ENCODE measurements around the gene ARHGAP18. TPM values are rescaled to one million over a fixed set of nuclear protein-coding genes. Genes with fewer than 3 reads are reported as not detected.

Gene ARHGAP18
- total RNA-seq, 1 donor from 2014 or later, result 3.9 TPM

DNA sequence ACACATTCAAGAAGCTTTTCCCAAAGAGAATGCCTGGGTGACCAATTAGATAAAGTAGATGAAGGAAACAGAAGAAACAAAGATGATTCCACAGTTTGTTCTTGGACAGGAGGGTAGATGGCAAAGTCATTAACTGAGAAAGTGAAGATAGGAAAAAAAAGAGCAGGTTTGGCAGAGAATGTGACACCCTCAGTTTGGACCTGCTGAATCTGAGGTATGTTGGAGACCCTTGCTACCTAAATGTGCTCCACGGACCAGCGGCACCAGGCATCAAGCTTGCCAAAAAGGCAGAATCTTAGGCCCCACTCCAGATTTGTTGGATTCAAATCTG, 49.7 kb downstream of the ARHGAP18 start:
- H3K27me3 Mint-ChIP-seq (ENCODE audit: insufficient read depth, low read depth), result peaks cover 3% of the 10 kb centered on the region
- H3K27ac Mint-ChIP-seq, result no peak overlapping the region
- TF ChIP-seq EZH2 (IDR thresholded peaks at IDR 0.05) (no peak), EZH2phosphoT487 (IDR thresholded peaks at IDR 0.05) (no peak)
- TF ChIP-seq, protein P1, sequence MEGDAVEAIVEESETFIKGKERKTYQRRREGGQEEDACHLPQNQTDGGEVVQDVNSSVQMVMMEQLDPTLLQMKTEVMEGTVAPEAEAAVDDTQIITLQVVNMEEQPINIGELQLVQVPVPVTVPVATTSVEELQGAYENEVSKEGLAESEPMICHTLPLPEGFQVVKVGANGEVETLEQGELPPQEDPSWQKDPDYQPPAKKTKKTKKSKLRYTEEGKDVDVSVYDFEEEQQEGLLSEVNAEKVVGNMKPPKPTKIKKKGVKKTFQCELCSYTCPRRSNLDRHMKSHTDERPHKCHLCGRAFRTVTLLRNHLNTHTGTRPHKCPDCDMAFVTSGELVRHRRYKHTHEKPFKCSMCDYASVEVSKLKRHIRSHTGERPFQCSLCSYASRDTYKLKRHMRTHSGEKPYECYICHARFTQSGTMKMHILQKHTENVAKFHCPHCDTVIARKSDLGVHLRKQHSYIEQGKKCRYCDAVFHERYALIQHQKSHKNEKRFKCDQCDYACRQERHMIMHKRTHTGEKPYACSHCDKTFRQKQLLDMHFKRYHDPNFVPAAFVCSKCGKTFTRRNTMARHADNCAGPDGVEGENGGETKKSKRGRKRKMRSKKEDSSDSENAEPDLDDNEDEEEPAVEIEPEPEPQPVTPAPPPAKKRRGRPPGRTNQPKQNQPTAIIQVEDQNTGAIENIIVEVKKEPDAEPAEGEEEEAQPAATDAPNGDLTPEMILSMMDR (IDR thresholded peaks at IDR 0.05), result no peak
- H3F3A ChIP-seq (ENCODE audit: low read depth), result no peaks in the 10 kb centered on the region
- H3K4me1 ChIP-seq, result peaks cover 3% of the 10 kb centered on the region
- DNase-seq (ENCODE audit: low spot score), result no peak
- no peaks in the 10 kb centered on the region for H4K20me1 ChIP-seq (ENCODE audit: low read depth)
- H2AFZ ChIP-seq (replicated peaks), result peak overlapping the region; percentile 14
- H3K79me2 ChIP-seq (ENCODE audit: low read depth), result no peaks in the 10 kb centered on the region
- no peak overlapping the region for H3K4me3 ChIP-seq
- H3K9ac ChIP-seq, result no peak overlapping the region
- no peak overlapping the region for H3K4me2 ChIP-seq
- no peaks in the 10 kb centered on the region for H3K27me3 ChIP-seq
- H3K27ac ChIP-seq, result no peak overlapping the region
- H3K9me3 Mint-ChIP-seq, result no peaks in the 10 kb centered on the region
- H3K9me3 ChIP-seq (ENCODE audit: low read depth), result no peaks in the 10 kb centered on the region
- H3K36me3 Mint-ChIP-seq, result no peaks in the 10 kb centered on the region
- H3K36me3 ChIP-seq, result no peaks in the 10 kb centered on the region
- peaks cover 21% of the 10 kb centered on the region for H3K4me1 Mint-ChIP-seq
- H3K4me3 Mint-ChIP-seq, result no peak overlapping the region

DNA sequence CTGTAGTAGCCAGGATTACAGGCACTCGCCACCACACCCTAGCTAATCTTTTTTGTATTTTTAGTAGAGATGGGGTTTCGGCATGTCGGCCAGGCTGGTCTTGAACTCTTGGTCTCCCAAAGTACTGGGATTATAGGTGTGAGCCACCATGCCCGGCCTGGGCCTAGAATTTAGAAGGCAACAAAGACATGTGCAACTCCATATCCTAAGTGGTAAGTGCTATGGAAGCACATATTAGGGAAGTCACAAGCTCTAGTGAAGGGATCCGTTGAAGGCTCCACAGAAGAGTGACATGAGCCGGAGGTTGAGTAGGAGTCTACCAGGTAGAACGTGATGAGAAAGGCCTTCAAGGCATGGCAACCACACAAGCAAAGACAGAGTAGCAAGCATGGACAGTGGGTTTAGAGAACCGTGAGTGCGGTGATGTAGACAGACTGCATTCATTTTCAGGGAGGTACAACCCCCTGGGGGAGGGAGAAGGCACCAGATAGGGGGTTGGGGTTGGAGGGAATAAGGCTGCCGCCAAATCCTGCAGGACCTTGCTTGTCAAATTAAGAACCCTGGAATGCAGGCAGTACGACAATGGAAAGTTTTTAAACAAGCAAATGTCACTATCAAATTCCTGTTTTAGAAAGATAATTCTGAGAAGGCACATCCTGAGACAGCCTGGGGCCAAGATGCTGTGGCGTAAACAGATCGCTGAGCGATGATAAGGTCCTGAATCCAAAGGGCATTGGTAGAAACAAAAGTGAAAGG, 50.2 kb downstream of the ARHGAP18 start:
- H3K9me3 Mint-ChIP-seq, result no peaks in the 10 kb centered on the region
- no peak overlapping the region for H3K27ac Mint-ChIP-seq

DNA sequence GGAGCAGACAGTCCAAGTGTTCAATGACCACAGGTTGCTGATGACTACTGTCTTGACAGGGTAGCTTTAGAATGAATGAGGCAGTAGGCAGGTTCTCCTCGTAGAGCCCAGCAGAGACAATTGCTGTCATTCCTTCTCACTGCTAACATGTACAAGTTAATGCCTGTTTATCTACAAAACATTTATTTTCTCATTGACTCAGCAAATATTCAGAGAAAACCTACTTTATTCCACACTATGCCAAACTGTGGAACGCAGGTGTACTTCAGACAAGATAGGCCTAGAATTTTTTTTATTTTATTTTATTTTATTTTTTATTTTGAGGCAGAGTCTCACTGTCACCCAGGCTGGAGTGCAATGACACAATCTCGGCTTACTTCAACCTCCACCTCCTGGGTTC, 50.8 kb downstream of the ARHGAP18 start:
- peaks cover 3% of the 10 kb centered on the region for H3K4me1 ChIP-seq
- H2AFZ ChIP-seq (replicated peaks), result no peak overlapping the region
- no peak overlapping the region for H3K4me2 ChIP-seq
- H4K20me1 ChIP-seq (ENCODE audit: low read depth), result no peaks in the 10 kb centered on the region
- peaks cover 3% of the 10 kb centered on the region for H3K27me3 Mint-ChIP-seq (ENCODE audit: insufficient read depth, low read depth)
- H3K4me3 ChIP-seq, result no peak overlapping the region
- no peaks in the 10 kb centered on the region for H3K36me3 Mint-ChIP-seq
- no peaks in the 10 kb centered on the region for H3K79me2 ChIP-seq (ENCODE audit: low read depth)
- no peak for DNase-seq (ENCODE audit: low spot score)
- H3K4me1 Mint-ChIP-seq, result peaks cover 21% of the 10 kb centered on the region
- TF ChIP-seq EZH2phosphoT487 (IDR thresholded peaks at IDR 0.05) (no peak), EZH2 (IDR thresholded peaks at IDR 0.05) (no peak)
- TF ChIP-seq, protein P1 (IDR thresholded peaks at IDR 0.05), result no peak
- no peaks in the 10 kb centered on the region for H3K36me3 ChIP-seq
- H3K9ac ChIP-seq, result no peak overlapping the region
- H3K9me3 Mint-ChIP-seq, result no peaks in the 10 kb centered on the region
- no peak overlapping the region for H3K4me3 Mint-ChIP-seq
- H3K9me3 ChIP-seq (ENCODE audit: low read depth), result no peaks in the 10 kb centered on the region
- no peaks in the 10 kb centered on the region for H3F3A ChIP-seq (ENCODE audit: low read depth)
- H3K27me3 ChIP-seq, result no peaks in the 10 kb centered on the region
- no peak overlapping the region for H3K27ac Mint-ChIP-seq
- H3K27ac ChIP-seq, result no peak overlapping the region

More for the DNA sequence above, 50.2 kb downstream of the ARHGAP18 start:
- Histone ChIP-seq H3K4me3 (no peak overlapping the region), H3K9ac (no peak overlapping the region), H3K4me2 (no peak overlapping the region), H3K36me3 (no peaks in the 10 kb centered on the region), H3K4me1 (peaks cover 3% of the 10 kb centered on the region), H3F3A (ENCODE audit: low read depth) (no peaks in the 10 kb centered on the region), H3K79me2 (ENCODE audit: low read depth) (no peaks in the 10 kb centered on the region), H3K27me3 (no peaks in the 10 kb centered on the region), H3K9me3 (ENCODE audit: low read depth) (no peaks in the 10 kb centered on the region), H3K27ac (no peak overlapping the region), H2AFZ (replicated peaks) (peak overlapping the region; percentile 14), H4K20me1 (ENCODE audit: low read depth) (no peaks in the 10 kb centered on the region)
- Mint-ChIP-seq H3K4me3 (no peak overlapping the region), H3K36me3 (no peaks in the 10 kb centered on the region), H3K4me1 (peaks cover 21% of the 10 kb centered on the region), H3K27me3 (ENCODE audit: insufficient read depth, low read depth) (peaks cover 3% of the 10 kb centered on the region)
- TF ChIP-seq EZH2 (IDR thresholded peaks at IDR 0.05), result no peak
- TF ChIP-seq, protein P1 (IDR thresholded peaks at IDR 0.05), result no peak
- TF ChIP-seq EZH2phosphoT487 (IDR thresholded peaks at IDR 0.05), result no peak
- no peak for DNase-seq (ENCODE audit: low spot score)

All from neural progenitor cell (in vitro differentiated cells).